ENCODE results near the gene MCC. TPM values are rescaled to one million over a fixed set of nuclear protein-coding genes. Genes with fewer than 3 reads are reported as not detected.

The MCC gene
- total RNA-seq, 1 donor from 2014 or later = 2.5 TPM

GRCh38 chr5:113451797-113452196, 36.5 kb downstream of the MCC start:
- no peak overlapping the region for H3K4me3 Mint-ChIP-seq
- no peaks in the 10 kb centered on the region for H4K20me1 ChIP-seq (ENCODE audit: low read depth)
- H3K4me2 ChIP-seq = no peak overlapping the region
- no peak overlapping the region for H3K27ac Mint-ChIP-seq
- H3K9me3 Mint-ChIP-seq = no peaks in the 10 kb centered on the region
- H3K27me3 Mint-ChIP-seq (ENCODE audit: insufficient read depth, low read depth) = peaks cover 3% of the 10 kb centered on the region
- no peak overlapping the region for H3K9ac ChIP-seq
- no peak overlapping the region for H3K27ac ChIP-seq
- H2AFZ ChIP-seq (replicated peaks) = no peak overlapping the region
- H3K4me3 ChIP-seq = no peak overlapping the region
- TF ChIP-seq CTCF (IDR thresholded peaks at IDR 0.05) (no peak), EZH2 (IDR thresholded peaks at IDR 0.05) (no peak), EZH2phosphoT487 (IDR thresholded peaks at IDR 0.05) (no peak)
- H3K36me3 Mint-ChIP-seq = no peaks in the 10 kb centered on the region
- DNase-seq (ENCODE audit: low spot score) = no peak
- no peaks in the 10 kb centered on the region for H3K27me3 ChIP-seq
- no peaks in the 10 kb centered on the region for H3K4me1 ChIP-seq
- H3K36me3 ChIP-seq = no peaks in the 10 kb centered on the region
- H3K4me1 Mint-ChIP-seq = peaks cover 5% of the 10 kb centered on the region
- no peaks in the 10 kb centered on the region for H3F3A ChIP-seq (ENCODE audit: low read depth)
- H3K9me3 ChIP-seq (ENCODE audit: low read depth) = no peaks in the 10 kb centered on the region
- no peaks in the 10 kb centered on the region for H3K79me2 ChIP-seq (ENCODE audit: low read depth)

- H3K4me1 ChIP-seq = no peaks in the 10 kb centered on the region
- H3K27me3 ChIP-seq = no peaks in the 10 kb centered on the region
- H2AFZ ChIP-seq (replicated peaks) = no peak overlapping the region
- no peaks in the 10 kb centered on the region for H3K36me3 Mint-ChIP-seq
- no peak overlapping the region for H3K4me2 ChIP-seq
- no peaks in the 10 kb centered on the region for H3K36me3 ChIP-seq
- H3K27ac Mint-ChIP-seq = no peak overlapping the region
- H3K27ac ChIP-seq = no peak overlapping the region
- no peak for DNase-seq (ENCODE audit: low spot score)
- no peaks in the 10 kb centered on the region for H3K9me3 Mint-ChIP-seq
- H3K4me3 ChIP-seq = no peak overlapping the region
- TF ChIP-seq CTCF (IDR thresholded peaks at IDR 0.05) (no peak), EZH2phosphoT487 (IDR thresholded peaks at IDR 0.05) (no peak), EZH2 (IDR thresholded peaks at IDR 0.05) (no peak)
- H3K9me3 ChIP-seq (ENCODE audit: low read depth) = no peaks in the 10 kb centered on the region
- H3K9ac ChIP-seq = no peak overlapping the region
- H3F3A ChIP-seq (ENCODE audit: low read depth) = no peaks in the 10 kb centered on the region
- H3K4me3 Mint-ChIP-seq = no peak overlapping the region
- peaks cover 5% of the 10 kb centered on the region for H3K4me1 Mint-ChIP-seq
- H3K79me2 ChIP-seq (ENCODE audit: low read depth) = no peaks in the 10 kb centered on the region
- H4K20me1 ChIP-seq (ENCODE audit: low read depth) = no peaks in the 10 kb centered on the region
- peaks cover 3% of the 10 kb centered on the region for H3K27me3 Mint-ChIP-seq (ENCODE audit: insufficient read depth, low read depth)
These were observed 37.3 kb downstream of the MCC start for GRCh38 chr5:113450929-113451328.

GRCh38 chr5:113450462-113450861, 37.8 kb downstream of the MCC start:
- Mint-ChIP-seq H3K4me3 (no peak overlapping the region), H3K36me3 (no peaks in the 10 kb centered on the region), H3K4me1 (peaks cover 5% of the 10 kb centered on the region), H3K9me3 (peaks cover 3% of the 10 kb centered on the region), H3K27ac (no peak overlapping the region), H3K27me3 (ENCODE audit: insufficient read depth, low read depth) (peaks cover 3% of the 10 kb centered on the region)
- Histone ChIP-seq H3K4me1 (no peaks in the 10 kb centered on the region), H3K27me3 (no peaks in the 10 kb centered on the region), H3K4me3 (no peak overlapping the region), H3K36me3 (no peaks in the 10 kb centered on the region), H2AFZ (replicated peaks) (no peak overlapping the region), H3F3A (ENCODE audit: low read depth) (no peaks in the 10 kb centered on the region), H3K9ac (no peak overlapping the region), H4K20me1 (ENCODE audit: low read depth) (no peaks in the 10 kb centered on the region), H3K27ac (no peak overlapping the region), H3K9me3 (ENCODE audit: low read depth) (no peaks in the 10 kb centered on the region), H3K79me2 (ENCODE audit: low read depth) (no peaks in the 10 kb centered on the region), H3K4me2 (no peak overlapping the region)
- no peak for DNase-seq (ENCODE audit: low spot score)
- no peak for TF ChIP-seq CTCF (IDR thresholded peaks at IDR 0.05)
- no peak for TF ChIP-seq EZH2phosphoT487 (IDR thresholded peaks at IDR 0.05)
- no peak for TF ChIP-seq EZH2 (IDR thresholded peaks at IDR 0.05)
